ENCODE results near the gene ICE2.
"Not testable (repeated sequence)": the region's sequence is repeated elsewhere in the genome, so short reads cannot be mapped to it uniquely, and the experiment has no call there.

Gene ICE2

GRCh38 chr15:60418096-60418495 is 60.8 kb downstream of the ICE2 start:
- H3K36me3 ChIP-seq (ENCODE audit: control insufficient read depth, insufficient read depth, low read length, severe bottlenecking) = no peaks in the 10 kb centered on the region
- no peak for DNase-seq (ENCODE audit: low read depth)
- H3K4me1 ChIP-seq (ENCODE audit: control insufficient read depth, insufficient read depth, low read length) = peaks cover 54% of the 10 kb centered on the region
- no peaks in the 10 kb centered on the region for H3K9me3 ChIP-seq (ENCODE audit: control insufficient read depth, low read length)
- H3K4me3 ChIP-seq (ENCODE audit: low read length) = no peak overlapping the region
- no peaks in the 10 kb centered on the region for H3K27me3 ChIP-seq (replicated peaks; ENCODE audit: control insufficient read depth, insufficient read depth, low read length)
- no peak overlapping the region for H3K9ac ChIP-seq (ENCODE audit: low read length)

GRCh38 chr15:60417112-60417511 is 61.8 kb downstream of the ICE2 start:
- no peak for DNase-seq (ENCODE audit: low read depth)
- Histone ChIP-seq H3K27me3 (replicated peaks; ENCODE audit: control insufficient read depth, insufficient read depth, low read length) (no peaks in the 10 kb centered on the region), H3K9me3 (ENCODE audit: control insufficient read depth, low read length) (no peaks in the 10 kb centered on the region), H3K4me1 (ENCODE audit: control insufficient read depth, insufficient read depth, low read length) (peaks cover 51% of the 10 kb centered on the region), H3K36me3 (ENCODE audit: control insufficient read depth, insufficient read depth, low read length, severe bottlenecking) (no peaks in the 10 kb centered on the region), H3K4me3 (ENCODE audit: low read length) (no peak overlapping the region), H3K9ac (ENCODE audit: low read length) (no peak overlapping the region)

- Histone ChIP-seq H3K36me3 (ENCODE audit: control insufficient read depth, insufficient read depth, low read length, severe bottlenecking) (no peaks in the 10 kb centered on the region), H3K9ac (ENCODE audit: low read length) (no peak overlapping the region), H3K9me3 (ENCODE audit: control insufficient read depth, low read length) (no peaks in the 10 kb centered on the region), H3K4me3 (ENCODE audit: low read length) (no peak overlapping the region), H3K27me3 (replicated peaks; ENCODE audit: control insufficient read depth, insufficient read depth, low read length) (no peaks in the 10 kb centered on the region), H3K4me1 (ENCODE audit: control insufficient read depth, insufficient read depth, low read length) (peaks cover 50% of the 10 kb centered on the region)
- no peak for DNase-seq (ENCODE audit: low read depth)
Observed at GRCh38 chr15:60416484-60416883, 62.5 kb downstream of the ICE2 start.

- H3K4me1 ChIP-seq (ENCODE audit: control insufficient read depth, insufficient read depth, low read length) = peaks cover 31% of the 10 kb centered on the region
- H3K27me3 ChIP-seq (replicated peaks; ENCODE audit: control insufficient read depth, insufficient read depth, low read length) = no peaks in the 10 kb centered on the region
- no peaks in the 10 kb centered on the region for H3K9me3 ChIP-seq (ENCODE audit: control insufficient read depth, low read length)
- peak overlapping the region; percentile 30 for H3K4me3 ChIP-seq (ENCODE audit: low read length)
- H3K36me3 ChIP-seq (ENCODE audit: control insufficient read depth, insufficient read depth, low read length, severe bottlenecking) = no peaks in the 10 kb centered on the region
- peak; percentile 69 for DNase-seq (ENCODE audit: low read depth)
- peak overlapping the region; percentile 44 for H3K9ac ChIP-seq (ENCODE audit: low read length)
Observed at GRCh38 chr15:60414016-60414682, 64.8 kb downstream of the ICE2 start.

GRCh38 chr15:60413231-60413824 is 65.6 kb downstream of the ICE2 start:
- Histone ChIP-seq H3K9me3 (ENCODE audit: control insufficient read depth, low read length) (no peaks in the 10 kb centered on the region), H3K27me3 (replicated peaks; ENCODE audit: control insufficient read depth, insufficient read depth, low read length) (no peaks in the 10 kb centered on the region), H3K4me3 (ENCODE audit: low read length) (peak overlapping the region; percentile 30), H3K9ac (ENCODE audit: low read length) (peak overlapping the region; percentile 44), H3K36me3 (ENCODE audit: control insufficient read depth, insufficient read depth, low read length, severe bottlenecking) (no peaks in the 10 kb centered on the region), H3K4me1 (ENCODE audit: control insufficient read depth, insufficient read depth, low read length) (peaks cover 36% of the 10 kb centered on the region)
- peak; percentile 39 for DNase-seq (ENCODE audit: low read depth)

- DNase-seq (ENCODE audit: low read depth); H3K27me3 ChIP-seq (replicated peaks; ENCODE audit: control insufficient read depth, insufficient read depth, low read length): not testable (repeated sequence)
Observed at GRCh38 chr15:60412807-60413206, 66.1 kb downstream of the ICE2 start.

GRCh38 chr15:60411774-60412425 is 67.0 kb downstream of the ICE2 start:
- no peaks in the 10 kb centered on the region for H3K36me3 ChIP-seq (ENCODE audit: control insufficient read depth, insufficient read depth, low read length, severe bottlenecking)
- DNase-seq (ENCODE audit: low read depth) = no peak
- H3K9me3 ChIP-seq (ENCODE audit: control insufficient read depth, low read length) = no peaks in the 10 kb centered on the region
- no peak overlapping the region for H3K4me3 ChIP-seq (ENCODE audit: low read length)
- no peaks in the 10 kb centered on the region for H3K27me3 ChIP-seq (replicated peaks; ENCODE audit: control insufficient read depth, insufficient read depth, low read length)
- H3K4me1 ChIP-seq (ENCODE audit: control insufficient read depth, insufficient read depth, low read length) = peaks cover 49% of the 10 kb centered on the region
- no peak overlapping the region for H3K9ac ChIP-seq (ENCODE audit: low read length)

More at GRCh38 chr15:60412807-60413206, 66.1 kb downstream of the ICE2 start:
- not testable (repeated sequence) for H3K9me3 ChIP-seq (ENCODE audit: control insufficient read depth, low read length); H3K36me3 ChIP-seq (ENCODE audit: control insufficient read depth, insufficient read depth, low read length, severe bottlenecking)
- H3K4me1 ChIP-seq (ENCODE audit: control insufficient read depth, insufficient read depth, low read length) = peaks cover 41% of the 10 kb centered on the region
- H3K9ac ChIP-seq (ENCODE audit: low read length) = peak overlapping the region; percentile 44
- H3K4me3 ChIP-seq (ENCODE audit: low read length) = peak overlapping the region; percentile 30

GRCh38 chr15:60410350-60410749 is 68.6 kb downstream of the ICE2 start:
- H3K27me3 ChIP-seq (replicated peaks; ENCODE audit: control insufficient read depth, insufficient read depth, low read length); H3K4me3 ChIP-seq (ENCODE audit: low read length); H3K9ac ChIP-seq (ENCODE audit: low read length); H3K36me3 ChIP-seq (ENCODE audit: control insufficient read depth, insufficient read depth, low read length, severe bottlenecking); DNase-seq (ENCODE audit: low read depth); H3K9me3 ChIP-seq (ENCODE audit: control insufficient read depth, low read length): not testable (repeated sequence)
- H3K4me1 ChIP-seq (ENCODE audit: control insufficient read depth, insufficient read depth, low read length) = peaks cover 54% of the 10 kb centered on the region

- peaks cover 44% of the 10 kb centered on the region for H3K4me1 ChIP-seq (ENCODE audit: control insufficient read depth, insufficient read depth, low read length)
- no peaks in the 10 kb centered on the region for H3K36me3 ChIP-seq (ENCODE audit: control insufficient read depth, insufficient read depth, low read length, severe bottlenecking)
- H3K4me3 ChIP-seq (ENCODE audit: low read length) = no peak overlapping the region
- DNase-seq (ENCODE audit: low read depth) = peak; percentile 82
- no peaks in the 10 kb centered on the region for H3K27me3 ChIP-seq (replicated peaks; ENCODE audit: control insufficient read depth, insufficient read depth, low read length)
- no peak overlapping the region for H3K9ac ChIP-seq (ENCODE audit: low read length)
- no peaks in the 10 kb centered on the region for H3K9me3 ChIP-seq (ENCODE audit: control insufficient read depth, low read length)
Observed at GRCh38 chr15:60408463-60408981, 70.4 kb downstream of the ICE2 start.

GRCh38 chr15:60407415-60407805 is 71.5 kb downstream of the ICE2 start:
- peak; percentile 92 for DNase-seq (ENCODE audit: low read depth)
- Histone ChIP-seq H3K9me3 (ENCODE audit: control insufficient read depth, low read length) (no peaks in the 10 kb centered on the region), H3K27me3 (replicated peaks; ENCODE audit: control insufficient read depth, insufficient read depth, low read length) (no peaks in the 10 kb centered on the region), H3K9ac (ENCODE audit: low read length) (no peak overlapping the region), H3K4me1 (ENCODE audit: control insufficient read depth, insufficient read depth, low read length) (peaks cover 41% of the 10 kb centered on the region), H3K4me3 (ENCODE audit: low read length) (peak overlapping the region; percentile 12), H3K36me3 (ENCODE audit: control insufficient read depth, insufficient read depth, low read length, severe bottlenecking) (no peaks in the 10 kb centered on the region)
